Dendritic cell treated with granulocyte-macrophage colony-stimulating factor and Interleukin-4, amounts not matched to agents 40 ng/mL and 50 ng/mL, for 4 days (primary cell): ENCODE data around the gene DROSHA.
"Not testable (repeated sequence)": the region's sequence is repeated elsewhere in the genome, so short reads cannot be mapped to it uniquely, and the experiment has no call there.

ENCODE experiments used
- H3K27ac Mint-ChIP-seq: one replicate; pipeline ENCODE4 v1.8.0; 2022; ENCODE audit warnings: mild to moderate bottlenecking, mixed read lengths
- H3K27me3 Mint-ChIP-seq: one replicate; pipeline ENCODE4 v1.8.0; 2022; ENCODE audit warnings: mild to moderate bottlenecking, mixed read lengths
- H3K36me3 Mint-ChIP-seq: one replicate; pipeline ENCODE4 v1.8.0; 2022; ENCODE audit warnings: low read depth, mixed read lengths
- H3K4me1 Mint-ChIP-seq: one replicate; pipeline ENCODE4 v1.8.0; 2022; ENCODE audit warnings: low read depth, mixed read lengths
- H3K4me3 Mint-ChIP-seq: one replicate; pipeline ENCODE4 v1.8.0; 2022; ENCODE audit warnings: mild to moderate bottlenecking, moderate library complexity, mixed read lengths
- H3K9me3 Mint-ChIP-seq: one replicate; pipeline ENCODE4 v1.8.0; 2022; ENCODE audit warnings: mixed read lengths
- intact Hi-C: fragments of 100-400 bp; cut with micrococcal nuclease; formaldehyde crosslinking; loops from one replicate; pipeline ENCODE4 v1.15.0; 2022

DROSHA gene

GRCh38 chr5:31415009-31415923, 116.6 kb downstream of the DROSHA start:
- Mint-ChIP-seq H3K4me3 (no peak overlapping the region), H3K36me3 (peaks cover 37% of the 10 kb centered on the region), H3K27ac (no peak overlapping the region), H3K4me1 (peaks cover 6% of the 10 kb centered on the region), H3K27me3 (no peaks in the 10 kb centered on the region), H3K9me3 (no peaks in the 10 kb centered on the region)
- intact Hi-C loops, result no loop called here

DNA sequence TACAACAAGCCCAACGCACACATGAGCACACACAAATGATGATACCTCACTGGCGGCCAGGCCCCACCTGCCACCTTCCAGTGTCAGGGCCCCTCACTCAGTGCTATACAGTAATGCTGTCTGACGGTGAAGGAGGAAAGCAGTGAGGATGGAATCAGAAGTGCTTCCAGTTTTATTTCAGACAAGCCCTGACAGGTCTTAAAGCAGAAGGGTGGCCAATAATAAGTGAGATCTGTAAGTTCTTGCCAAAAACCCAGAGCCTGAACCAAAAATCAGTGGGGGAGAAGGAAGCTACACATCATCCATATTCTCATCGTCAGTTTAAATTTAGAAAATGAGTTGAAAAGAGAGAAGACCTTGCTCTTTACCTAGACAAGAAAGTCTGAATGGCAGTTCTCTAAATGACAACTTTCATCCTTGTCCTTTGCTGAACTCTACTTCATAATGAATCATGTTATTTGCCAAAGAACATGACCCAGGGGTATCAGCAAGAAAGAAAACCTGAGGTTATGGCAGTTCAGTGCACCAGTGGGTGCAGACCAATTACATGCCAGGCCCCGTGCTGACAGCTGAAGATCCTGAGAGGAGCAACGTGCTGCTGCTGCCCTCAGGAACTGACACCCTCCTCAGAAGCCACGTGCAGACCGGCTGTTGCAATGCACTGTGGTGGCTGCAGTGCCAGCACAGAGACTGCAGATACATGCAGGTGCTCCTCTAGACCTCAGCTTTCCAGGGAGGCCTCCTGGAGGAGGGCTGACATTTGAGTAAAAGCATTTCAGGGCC, 118.7 kb downstream of the DROSHA start:
- Mint-ChIP-seq H3K27me3 (no peaks in the 10 kb centered on the region), H3K27ac (peak overlapping the region; percentile 1), H3K9me3 (no peaks in the 10 kb centered on the region), H3K4me1 (peaks cover 6% of the 10 kb centered on the region), H3K4me3 (no peak overlapping the region), H3K36me3 (peaks cover 53% of the 10 kb centered on the region)
- intact Hi-C loops, result no loop called here

GRCh38 chr5:31412324-31412723, 119.6 kb downstream of the DROSHA start:
- intact Hi-C loops, result no loop called here
- H3K36me3 Mint-ChIP-seq, result peaks cover 57% of the 10 kb centered on the region
- H3K27me3 Mint-ChIP-seq, result no peaks in the 10 kb centered on the region
- no peak overlapping the region for H3K4me3 Mint-ChIP-seq
- H3K9me3 Mint-ChIP-seq, result no peaks in the 10 kb centered on the region
- peaks cover 6% of the 10 kb centered on the region for H3K4me1 Mint-ChIP-seq
- H3K27ac Mint-ChIP-seq, result no peak overlapping the region

GRCh38 chr5:31410089-31410488, 121.8 kb downstream of the DROSHA start:
- no peaks in the 10 kb centered on the region for H3K27me3 Mint-ChIP-seq
- H3K4me3 Mint-ChIP-seq, result no peak overlapping the region
- no peaks in the 10 kb centered on the region for H3K9me3 Mint-ChIP-seq
- intact Hi-C loops, result no loop called here
- H3K4me1 Mint-ChIP-seq, result peaks cover 6% of the 10 kb centered on the region
- peaks cover 75% of the 10 kb centered on the region for H3K36me3 Mint-ChIP-seq
- no peak overlapping the region for H3K27ac Mint-ChIP-seq

DNA sequence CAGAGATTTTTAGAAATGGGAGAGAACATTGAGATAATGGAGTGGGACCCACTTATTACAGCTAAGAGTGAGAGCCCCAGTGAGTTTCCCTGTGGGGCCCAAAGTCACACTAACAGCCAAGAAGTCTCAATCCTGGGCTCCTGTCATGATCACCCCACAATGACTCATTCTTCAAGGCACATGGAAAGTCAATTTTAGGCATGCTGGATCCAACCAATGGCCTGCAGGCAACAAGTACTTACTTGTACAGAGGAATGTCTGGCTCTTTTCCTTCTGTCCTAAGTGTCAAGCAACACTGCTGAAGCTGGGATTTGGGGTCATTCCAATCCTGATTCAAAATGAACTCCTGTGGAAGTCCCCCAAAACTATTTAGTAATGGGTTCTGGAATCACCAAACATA, 123.1 kb downstream of the DROSHA start:
- intact Hi-C loops, result no loop called here
- Mint-ChIP-seq H3K4me3 (no peak overlapping the region), H3K36me3 (peaks cover 84% of the 10 kb centered on the region), H3K27me3 (no peaks in the 10 kb centered on the region), H3K27ac (no peak overlapping the region), H3K9me3 (no peaks in the 10 kb centered on the region), H3K4me1 (peaks cover 3% of the 10 kb centered on the region)

- H3K36me3 Mint-ChIP-seq, result peaks cover 80% of the 10 kb centered on the region
- intact Hi-C loops, result no loop called here
These were observed 123.8 kb downstream of the DROSHA start for GRCh38 chr5:31407921-31408693.

GRCh38 chr5:31404325-31404724, 127.6 kb downstream of the DROSHA start:
- no peak overlapping the region for H3K4me3 Mint-ChIP-seq
- no peaks in the 10 kb centered on the region for H3K4me1 Mint-ChIP-seq
- no peaks in the 10 kb centered on the region for H3K9me3 Mint-ChIP-seq
- H3K27me3 Mint-ChIP-seq, result no peaks in the 10 kb centered on the region
- no peak overlapping the region for H3K27ac Mint-ChIP-seq
- intact Hi-C loops, result no loop called here
- H3K36me3 Mint-ChIP-seq, result peaks cover 71% of the 10 kb centered on the region

More at GRCh38 chr5:31407921-31408693, 123.8 kb downstream of the DROSHA start:
- Mint-ChIP-seq H3K27ac (no peak overlapping the region), H3K4me1 (no peaks in the 10 kb centered on the region), H3K27me3 (no peaks in the 10 kb centered on the region), H3K9me3 (no peaks in the 10 kb centered on the region), H3K4me3 (no peak overlapping the region)

DNA sequence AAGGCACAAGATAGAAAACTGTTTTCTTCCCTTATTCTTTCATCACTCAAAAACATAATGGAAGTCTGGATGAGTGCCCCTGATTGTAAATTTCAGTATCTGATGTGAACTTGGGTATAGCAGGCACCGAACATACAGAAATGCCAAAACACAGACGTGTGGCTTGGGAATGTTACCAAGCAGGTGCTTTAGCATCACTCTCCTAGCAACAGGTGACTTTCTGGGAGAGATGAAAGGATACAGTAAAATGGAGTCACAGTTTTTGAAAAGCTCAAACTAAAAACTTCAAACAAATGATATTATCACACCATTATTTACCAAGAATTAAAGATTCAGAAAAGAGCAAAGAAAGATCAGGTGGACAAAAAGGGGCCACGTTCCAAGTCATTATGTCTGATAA, 130.2 kb downstream of the DROSHA start:
- Mint-ChIP-seq H3K27me3 (no peaks in the 10 kb centered on the region), H3K4me3 (no peak overlapping the region), H3K36me3 (peaks cover 54% of the 10 kb centered on the region), H3K27ac (no peak overlapping the region), H3K9me3 (no peaks in the 10 kb centered on the region), H3K4me1 (no peaks in the 10 kb centered on the region)
- intact Hi-C loops, result no loop called here

GRCh38 chr5:31397926-31398557, 133.9 kb downstream of the DROSHA start:
- no peak overlapping the region for H3K27ac Mint-ChIP-seq
- H3K4me1 Mint-ChIP-seq, result peaks cover 1% of the 10 kb centered on the region
- no peaks in the 10 kb centered on the region for H3K27me3 Mint-ChIP-seq
- H3K4me3 Mint-ChIP-seq, result no peak overlapping the region
- no peaks in the 10 kb centered on the region for H3K9me3 Mint-ChIP-seq
- H3K36me3 Mint-ChIP-seq, result peaks cover 24% of the 10 kb centered on the region
- intact Hi-C loops, result no loop called here

GRCh38 chr5:31396611-31397295, 135.1 kb downstream of the DROSHA start:
- intact Hi-C loops, result no loop called here
- Mint-ChIP-seq H3K36me3 (peaks cover 19% of the 10 kb centered on the region), H3K9me3 (no peaks in the 10 kb centered on the region), H3K4me3 (no peak overlapping the region), H3K4me1 (peaks cover 7% of the 10 kb centered on the region), H3K27ac (no peak overlapping the region), H3K27me3 (no peaks in the 10 kb centered on the region)

GRCh38 chr5:31395450-31396045, 136.3 kb downstream of the DROSHA start:
- H3K9me3 Mint-ChIP-seq, H3K4me1 Mint-ChIP-seq, H3K36me3 Mint-ChIP-seq, H3K27ac Mint-ChIP-seq, H3K4me3 Mint-ChIP-seq, H3K27me3 Mint-ChIP-seq, intact Hi-C loops: not testable (repeated sequence)

GRCh38 chr5:31393126-31393525, 138.8 kb downstream of the DROSHA start:
- peaks cover 7% of the 10 kb centered on the region for H3K4me1 Mint-ChIP-seq
- H3K36me3 Mint-ChIP-seq, result no peaks in the 10 kb centered on the region
- H3K27me3 Mint-ChIP-seq, result no peaks in the 10 kb centered on the region
- peaks cover 16% of the 10 kb centered on the region for H3K9me3 Mint-ChIP-seq
- intact Hi-C loops, result no loop called here
- no peak overlapping the region for H3K27ac Mint-ChIP-seq
- H3K4me3 Mint-ChIP-seq, result no peak overlapping the region

GRCh38 chr5:31392061-31392460, 139.8 kb downstream of the DROSHA start:
- no peaks in the 10 kb centered on the region for H3K36me3 Mint-ChIP-seq
- peaks cover 27% of the 10 kb centered on the region for H3K9me3 Mint-ChIP-seq
- no peak overlapping the region for H3K27ac Mint-ChIP-seq
- H3K4me3 Mint-ChIP-seq, result no peak overlapping the region
- no peaks in the 10 kb centered on the region for H3K27me3 Mint-ChIP-seq
- peaks cover 7% of the 10 kb centered on the region for H3K4me1 Mint-ChIP-seq
- intact Hi-C loops, result no loop called here
